Immature natural killer cell (primary cell): ENCODE measurements around the gene MYLK4. TPM values are rescaled to one million over a fixed set of nuclear protein-coding genes. Genes with fewer than 3 reads are reported as not detected.

Experiments
- DNase-seq, 3 donors: peaks; one replicate each; pipeline ENCODE4 v3.0.0; 2022; ENCODE audit warnings: mixed read lengths in 1 of 3
- H3K27ac Mint-ChIP-seq, 6 donors: one replicate each; pipeline ENCODE4 v1.8.0; 2020; ENCODE audit warnings: mixed read lengths in 6 of 6, mild to moderate bottlenecking in 5 of 6, inconsistent platforms in 4 of 6, moderate library complexity in 3 of 6
- H3K27me3 Mint-ChIP-seq, 3 donors: one replicate each; pipeline ENCODE4 v1.8.0; 2020 to 2021; ENCODE audit warnings: low read depth in 3 of 3, mild to moderate bottlenecking in 3 of 3, mixed read lengths in 3 of 3, moderate library complexity in 3 of 3, inconsistent platforms in 1 of 3
- H3K36me3 Mint-ChIP-seq, 3 donors: one replicate each; pipeline ENCODE4 v1.8.0; 2020; ENCODE audit warnings: mixed read lengths in 3 of 3, inconsistent platforms in 2 of 3, mild to moderate bottlenecking in 2 of 3
- H3K4me1 Mint-ChIP-seq, 2 donors: one replicate each; pipeline ENCODE4 v1.8.0; 2020; ENCODE audit warnings: inconsistent platforms in 2 of 2, mild to moderate bottlenecking in 2 of 2, mixed read lengths in 2 of 2, moderate library complexity in 1 of 2
- H3K4me3 Mint-ChIP-seq, 5 donors: one replicate each; pipeline ENCODE4 v1.8.0; 2020; ENCODE audit warnings: mild to moderate bottlenecking in 5 of 5, mixed read lengths in 5 of 5, inconsistent platforms in 3 of 5, moderate library complexity in 3 of 5
- H3K9me3 Mint-ChIP-seq, 6 donors: one replicate each; pipeline ENCODE4 v1.8.0; 2020; ENCODE audit warnings: mild to moderate bottlenecking in 6 of 6, mixed read lengths in 6 of 6, inconsistent platforms in 4 of 6, moderate library complexity in 3 of 6
- polyA plus RNA-seq, 3 donors: library from polyadenylated mRNA; unstranded; fragments of 300-500 nt; fragmentation: Illumina TruSeq; gene quantifications; one replicate each; pipeline ENCODE4 v1.2.3, GENCODE V29; 2021

Gene MYLK4
- under 1 TPM in 2 of 3 donors, not detected in 1; 0.09 to 0.17 TPM for polyA plus RNA-seq

GRCh38 chr6:2750832-2751231 lies at the start of gene MYLK4:
Gene MYLK4, minus strand, starts transcription at chr6:2750922. Its CDS starts 1,628 bp downstream, at chr6:2749294.
- no peak for DNase-seq
- Mint-ChIP-seq H3K9me3 (no peaks in the 10 kb centered on the region), H3K36me3 (peaks cover 0 to 4% (median 0%) of the 10 kb centered on the region in 3 donors), H3K4me3 (no peak within 1 kb of the TSS), H3K4me1 (peaks cover 6 to 15% of the 10 kb centered on the region in 2 donors), H3K27me3 (peaks cover 1 to 20% (median 2%) of the 10 kb centered on the region in 3 donors), H3K27ac (no peak within 1 kb of the TSS)

GRCh38 chr6:2799936-2800527 lies 49.3 kb upstream of the MYLK4 start:
- Mint-ChIP-seq H3K9me3 (no peaks in the 10 kb centered on the region), H3K27me3 (peaks cover 0 to 2% (median 0%) of the 10 kb centered on the region in 3 donors), H3K4me1 (peaks cover 53 to 55% of the 10 kb centered on the region in 2 donors), H3K36me3 (no peaks in the 10 kb centered on the region), H3K4me3 (peak overlapping the region; percentile 28 to 64 (median 40)), H3K27ac (peak overlapping the region; percentile 81 to 90 (median 85))
- peak; percentile 51 to 66 (median 65) for DNase-seq

GRCh38 chr6:2798586-2799134 lies 47.9 kb upstream of the MYLK4 start:
- peaks cover 66 to 67% of the 10 kb centered on the region in 2 donors for H3K4me1 Mint-ChIP-seq
- H3K4me3 Mint-ChIP-seq: no peak overlapping the region
- H3K27ac Mint-ChIP-seq: peak overlapping the region in 4 of 6 donors; percentile 45 to 86 (median 60)
- H3K36me3 Mint-ChIP-seq: no peaks in the 10 kb centered on the region
- peaks cover 0 to 2% (median 0%) of the 10 kb centered on the region in 3 donors for H3K27me3 Mint-ChIP-seq
- no peak for DNase-seq
- H3K9me3 Mint-ChIP-seq: no peaks in the 10 kb centered on the region

- H3K36me3 Mint-ChIP-seq: no peaks in the 10 kb centered on the region
- peaks cover 77% of the 10 kb centered on the region in 2 donors for H3K4me1 Mint-ChIP-seq
- no peak for DNase-seq
- peaks cover 1 to 5% (median 4%) of the 10 kb centered on the region in 3 donors for H3K27me3 Mint-ChIP-seq
- H3K4me3 Mint-ChIP-seq: peak overlapping the region in 1 of 5 donors; percentile 43
- no peaks in the 10 kb centered on the region for H3K9me3 Mint-ChIP-seq
- peak overlapping the region in 4 of 6 donors; percentile 39 to 86 (median 76) for H3K27ac Mint-ChIP-seq
Observed at GRCh38 chr6:2797564-2798031, 46.9 kb upstream of the MYLK4 start.

GRCh38 chr6:2796861-2797260 lies 46.1 kb upstream of the MYLK4 start:
- no peaks in the 10 kb centered on the region for H3K9me3 Mint-ChIP-seq
- H3K4me3 Mint-ChIP-seq: peak overlapping the region; percentile 11 to 63 (median 48)
- H3K27ac Mint-ChIP-seq: peak overlapping the region; percentile 12 to 86 (median 66)
- no peaks in the 10 kb centered on the region for H3K36me3 Mint-ChIP-seq
- no peak for DNase-seq
- H3K27me3 Mint-ChIP-seq: peaks cover 1 to 5% (median 4%) of the 10 kb centered on the region in 3 donors
- peaks cover 84% of the 10 kb centered on the region in 2 donors for H3K4me1 Mint-ChIP-seq

- Mint-ChIP-seq H3K4me1 (peaks cover 89 to 92% of the 10 kb centered on the region in 2 donors), H3K36me3 (no peaks in the 10 kb centered on the region), H3K9me3 (no peaks in the 10 kb centered on the region), H3K27ac (peak overlapping the region; percentile 86 to 92 (median 90)), H3K4me3 (peak overlapping the region; percentile 47 to 78 (median 65)), H3K27me3 (peaks cover 3 to 9% (median 5%) of the 10 kb centered on the region in 3 donors)
- DNase-seq: peak in 1 of 3 donors; percentile 23
Observed at GRCh38 chr6:2795956-2796355, 45.2 kb upstream of the MYLK4 start.

- Mint-ChIP-seq H3K4me3 (peak overlapping the region in 2 of 5 donors; percentile 18 to 78), H3K27ac (peak overlapping the region in 5 of 6 donors; percentile 86 to 92 (median 90))
Observed at GRCh38 chr6:2795162-2795561, 44.4 kb upstream of the MYLK4 start.

GRCh38 chr6:2794171-2794730 lies 43.5 kb upstream of the MYLK4 start:
- Mint-ChIP-seq H3K9me3 (no peaks in the 10 kb centered on the region), H3K27me3 (peaks cover 3 to 8% (median 5%) of the 10 kb centered on the region in 3 donors), H3K4me3 (peak overlapping the region; percentile 71 to 86 (median 82)), H3K4me1 (peaks cover 79 to 85% of the 10 kb centered on the region in 2 donors), H3K27ac (peak overlapping the region; percentile 84 to 97 (median 96)), H3K36me3 (no peaks in the 10 kb centered on the region)
- no peak for DNase-seq

More at GRCh38 chr6:2795162-2795561, 44.4 kb upstream of the MYLK4 start:
- H3K27me3 Mint-ChIP-seq: peaks cover 3 to 9% (median 5%) of the 10 kb centered on the region in 3 donors
- DNase-seq: no peak
- no peaks in the 10 kb centered on the region for H3K36me3 Mint-ChIP-seq
- H3K4me1 Mint-ChIP-seq: peaks cover 89 to 92% of the 10 kb centered on the region in 2 donors
- H3K9me3 Mint-ChIP-seq: no peaks in the 10 kb centered on the region

GRCh38 chr6:2793534-2794151 lies 42.9 kb upstream of the MYLK4 start:
- Mint-ChIP-seq H3K27me3 (peaks cover 3 to 8% (median 5%) of the 10 kb centered on the region in 3 donors), H3K36me3 (no peaks in the 10 kb centered on the region), H3K4me3 (peak overlapping the region; percentile 71 to 86 (median 82)), H3K27ac (peak overlapping the region; percentile 84 to 97 (median 96)), H3K4me1 (peaks cover 77 to 80% of the 10 kb centered on the region in 2 donors), H3K9me3 (no peaks in the 10 kb centered on the region)
- peak; percentile 50 to 59 (median 55) for DNase-seq

GRCh38 chr6:2792330-2793110 lies 41.8 kb upstream of the MYLK4 start:
- H3K4me1 Mint-ChIP-seq: peaks cover 68 to 69% of the 10 kb centered on the region in 2 donors
- H3K4me3 Mint-ChIP-seq: peak overlapping the region in 4 of 5 donors; percentile 51 to 82 (median 79)

GRCh38 chr6:2791450-2791974 lies 40.8 kb upstream of the MYLK4 start:
- peaks cover 58 to 61% of the 10 kb centered on the region in 2 donors for H3K4me1 Mint-ChIP-seq
- H3K27ac Mint-ChIP-seq: peak overlapping the region; percentile 84 to 97 (median 97)
- peaks cover 0 to 11% (median 0%) of the 10 kb centered on the region in 3 donors for H3K36me3 Mint-ChIP-seq
- no peaks in the 10 kb centered on the region for H3K9me3 Mint-ChIP-seq
- H3K4me3 Mint-ChIP-seq: peak overlapping the region; percentile 69 to 85 (median 81)
- peaks cover 3 to 8% (median 5%) of the 10 kb centered on the region in 3 donors for H3K27me3 Mint-ChIP-seq
- peak; percentile 37 to 58 (median 37) for DNase-seq

More at GRCh38 chr6:2792330-2793110, 41.8 kb upstream of the MYLK4 start:
- no peaks in the 10 kb centered on the region for H3K9me3 Mint-ChIP-seq
- peaks cover 0 to 6% (median 0%) of the 10 kb centered on the region in 3 donors for H3K36me3 Mint-ChIP-seq
- H3K27me3 Mint-ChIP-seq: peaks cover 3 to 8% (median 5%) of the 10 kb centered on the region in 3 donors
- no peak for DNase-seq
- peak overlapping the region; percentile 84 to 97 (median 96) for H3K27ac Mint-ChIP-seq

- Mint-ChIP-seq H3K27me3 (peaks cover 3 to 8% (median 5%) of the 10 kb centered on the region in 3 donors), H3K36me3 (peaks cover 0 to 17% (median 0%) of the 10 kb centered on the region in 3 donors), H3K27ac (peak overlapping the region; percentile 81 to 97 (median 94)), H3K4me1 (peaks cover 54 to 57% of the 10 kb centered on the region in 2 donors), H3K9me3 (no peaks in the 10 kb centered on the region), H3K4me3 (peak overlapping the region; percentile 69 to 85 (median 81))
- peak; percentile 52 to 69 (median 69) for DNase-seq
Observed at GRCh38 chr6:2790588-2791449, 40.1 kb upstream of the MYLK4 start.
